Measurements from ENCODE around the gene HRH1.

HRH1 gene

DNA sequence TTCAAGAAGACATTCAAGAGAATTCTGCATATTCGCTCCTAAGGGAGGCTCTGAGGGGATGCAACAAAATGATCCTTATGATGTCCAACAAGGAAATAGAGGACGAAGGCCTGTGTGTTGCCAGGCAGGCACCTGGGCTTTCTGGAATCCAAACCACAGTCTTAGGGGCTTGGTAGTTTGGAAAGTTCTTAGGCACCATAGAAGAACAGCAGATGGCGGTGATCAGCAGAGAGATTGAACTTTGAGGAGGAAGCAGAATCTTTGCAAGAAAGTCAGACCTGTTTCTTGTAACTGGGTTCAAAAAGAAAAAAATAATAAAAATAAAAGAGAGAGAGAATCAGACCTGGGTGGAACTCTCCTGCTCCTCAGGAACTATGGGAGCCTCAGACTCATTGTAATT, 106.2 kb downstream of the HRH1 start:
- H3K36me3 ChIP-seq (ENCODE audit: insufficient read depth, low read length) = no peaks in the 10 kb centered on the region
- no peak overlapping the region for H3K9ac ChIP-seq (ENCODE audit: low read length)
- no peak overlapping the region for H2AFZ ChIP-seq (ENCODE audit: low read length)
- no peaks in the 10 kb centered on the region for H3K9me3 ChIP-seq (ENCODE audit: low read length)
- no peaks in the 10 kb centered on the region for H3K9me2 ChIP-seq (ENCODE audit: low read depth, low read length)
- no peaks in the 10 kb centered on the region for H3K79me2 ChIP-seq (ENCODE audit: insufficient read depth, low read length)
- H3K4me1 ChIP-seq (ENCODE audit: insufficient read depth, low read length, severe bottlenecking) = no peaks in the 10 kb centered on the region
- H3K4me3 ChIP-seq (ENCODE audit: low read depth, low read length, poor library complexity, severe bottlenecking) = no peak overlapping the region
- H3K27ac ChIP-seq (ENCODE audit: low read depth, low read length, poor library complexity, severe bottlenecking) = no peak overlapping the region
- H4K20me1 ChIP-seq (ENCODE audit: insufficient read depth, low read length) = no peaks in the 10 kb centered on the region
- no peaks in the 10 kb centered on the region for H3F3A ChIP-seq (ENCODE audit: insufficient read depth, low read length)
- peaks cover 5% of the 10 kb centered on the region; the same call in 1 of the 2 replicates for H3K27me3 ChIP-seq (ENCODE audit: insufficient read depth, low read length)
- no peak overlapping the region for H3K4me2 ChIP-seq (ENCODE audit: low read length)
- no peak for TF ChIP-seq EZH2 (IDR thresholded peaks at IDR 0.05; ENCODE audit: borderline replicate concordance, low read length)
- peak; percentile 17; the same call in 1 of the 2 replicates for TF ChIP-seq CTCF (IDR thresholded peaks at IDR 0.05; ENCODE audit: low read length)

GRCh38 chr3:11269007-11269406, 114.7 kb downstream of the HRH1 start:
- Histone ChIP-seq H3K36me3 (ENCODE audit: insufficient read depth, low read length) (peaks cover under 1% of the 10 kb centered on the region; the same call in 1 of the 2 replicates), H3K9ac (ENCODE audit: low read length) (no peak overlapping the region), H3K9me2 (ENCODE audit: low read depth, low read length) (no peaks in the 10 kb centered on the region), H4K20me1 (ENCODE audit: insufficient read depth, low read length) (no peaks in the 10 kb centered on the region), H3K4me1 (ENCODE audit: insufficient read depth, low read length, severe bottlenecking) (peaks cover 16% of the 10 kb centered on the region), H3K9me3 (ENCODE audit: low read length) (no peaks in the 10 kb centered on the region), H2AFZ (ENCODE audit: low read length) (no peak overlapping the region), H3F3A (ENCODE audit: insufficient read depth, low read length) (no peaks in the 10 kb centered on the region), H3K27ac (ENCODE audit: low read depth, low read length, poor library complexity, severe bottlenecking) (no peak overlapping the region), H3K4me2 (ENCODE audit: low read length) (no peak overlapping the region), H3K4me3 (ENCODE audit: low read depth, low read length, poor library complexity, severe bottlenecking) (no peak overlapping the region), H3K27me3 (ENCODE audit: insufficient read depth, low read length) (no peaks in the 10 kb centered on the region), H3K79me2 (ENCODE audit: insufficient read depth, low read length) (peaks cover 15% of the 10 kb centered on the region)
- TF ChIP-seq CTCF (IDR thresholded peaks at IDR 0.05; ENCODE audit: low read length) = no peak
- no peak for TF ChIP-seq EZH2 (IDR thresholded peaks at IDR 0.05; ENCODE audit: borderline replicate concordance, low read length)

DNA sequence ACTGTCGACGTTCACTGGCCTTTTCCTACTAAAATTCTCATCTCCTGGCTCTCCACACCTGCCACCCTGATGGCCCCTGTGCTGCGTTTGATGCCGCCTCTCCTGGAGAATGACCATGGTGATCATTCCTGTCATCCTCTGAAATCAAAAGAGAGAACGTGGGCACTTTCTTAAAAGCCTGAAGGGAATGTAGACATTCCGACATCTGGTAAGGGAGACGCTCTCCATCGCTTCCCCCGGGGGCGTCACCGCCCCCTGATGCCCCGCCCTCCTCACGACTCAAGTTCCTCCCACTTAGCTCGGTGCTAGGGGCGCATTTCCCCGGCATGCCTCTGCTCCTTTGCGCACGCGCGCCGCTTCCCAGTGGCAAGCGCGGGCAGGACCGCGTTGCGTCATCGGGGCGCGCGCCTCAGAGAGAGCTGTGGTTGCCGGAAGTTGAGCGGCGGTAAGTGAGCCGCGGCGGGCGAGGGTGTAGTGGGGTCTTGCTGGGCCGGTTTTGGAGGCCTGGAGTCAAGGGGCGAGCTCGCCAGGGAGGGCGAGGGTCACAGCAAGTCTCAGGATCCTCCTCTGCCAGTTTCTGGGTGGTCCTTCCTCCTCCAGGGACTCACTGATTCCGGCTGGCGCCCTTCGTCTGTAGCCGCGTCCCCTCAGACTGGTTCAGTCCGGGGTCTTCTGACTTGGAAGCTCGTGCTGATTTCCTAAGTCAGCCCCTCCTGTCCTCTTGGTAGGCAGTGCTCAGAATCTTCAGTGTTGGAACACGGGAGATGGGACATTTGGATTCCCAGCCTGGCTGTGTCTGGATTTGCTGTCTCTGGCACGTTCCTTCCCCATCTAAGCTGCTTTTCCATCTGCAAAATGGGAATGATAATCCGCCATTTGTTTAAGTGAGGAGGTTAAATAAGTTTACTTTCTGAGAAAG, 118.0 kb downstream of the HRH1 start, which contains the start of gene ATG7:
Gene ATG7 (plus strand): TSS at position 412 of the 919 bp plus-strand sequence. CDS start 26,299 bp downstream, outside the sequence.
- peaks cover 15% of the 10 kb centered on the region; the same call in 1 of the 2 replicates for H3K36me3 ChIP-seq (ENCODE audit: insufficient read depth, low read length)
- H3K9ac ChIP-seq (ENCODE audit: low read length) = peak within 1 kb of the TSS; percentile 91
- H3K79me2 ChIP-seq (ENCODE audit: insufficient read depth, low read length) = peaks cover 21% of the 10 kb centered on the region
- H3F3A ChIP-seq (ENCODE audit: insufficient read depth, low read length) = no peaks in the 10 kb centered on the region
- H3K4me1 ChIP-seq (ENCODE audit: insufficient read depth, low read length, severe bottlenecking) = peaks cover 18% of the 10 kb centered on the region
- H3K27me3 ChIP-seq (ENCODE audit: insufficient read depth, low read length) = no peaks in the 10 kb centered on the region
- no peaks in the 10 kb centered on the region for H3K9me2 ChIP-seq (ENCODE audit: low read depth, low read length)
- H3K9me3 ChIP-seq (ENCODE audit: low read length) = no peaks in the 10 kb centered on the region
- peak within 1 kb of the TSS; percentile 5 for H3K27ac ChIP-seq (ENCODE audit: low read depth, low read length, poor library complexity, severe bottlenecking)
- peak within 1 kb of the TSS; percentile 86 for H3K4me3 ChIP-seq (ENCODE audit: low read depth, low read length, poor library complexity, severe bottlenecking)
- H2AFZ ChIP-seq (ENCODE audit: low read length) = peak within 1 kb of the TSS; percentile 67
- peak within 1 kb of the TSS; percentile 73 for H3K4me2 ChIP-seq (ENCODE audit: low read length)
- no peaks in the 10 kb centered on the region for H4K20me1 ChIP-seq (ENCODE audit: insufficient read depth, low read length)
- no peak for TF ChIP-seq CTCF (IDR thresholded peaks at IDR 0.05; ENCODE audit: low read length)
